ENCODE measurements around the gene PPIA.

DNA sequence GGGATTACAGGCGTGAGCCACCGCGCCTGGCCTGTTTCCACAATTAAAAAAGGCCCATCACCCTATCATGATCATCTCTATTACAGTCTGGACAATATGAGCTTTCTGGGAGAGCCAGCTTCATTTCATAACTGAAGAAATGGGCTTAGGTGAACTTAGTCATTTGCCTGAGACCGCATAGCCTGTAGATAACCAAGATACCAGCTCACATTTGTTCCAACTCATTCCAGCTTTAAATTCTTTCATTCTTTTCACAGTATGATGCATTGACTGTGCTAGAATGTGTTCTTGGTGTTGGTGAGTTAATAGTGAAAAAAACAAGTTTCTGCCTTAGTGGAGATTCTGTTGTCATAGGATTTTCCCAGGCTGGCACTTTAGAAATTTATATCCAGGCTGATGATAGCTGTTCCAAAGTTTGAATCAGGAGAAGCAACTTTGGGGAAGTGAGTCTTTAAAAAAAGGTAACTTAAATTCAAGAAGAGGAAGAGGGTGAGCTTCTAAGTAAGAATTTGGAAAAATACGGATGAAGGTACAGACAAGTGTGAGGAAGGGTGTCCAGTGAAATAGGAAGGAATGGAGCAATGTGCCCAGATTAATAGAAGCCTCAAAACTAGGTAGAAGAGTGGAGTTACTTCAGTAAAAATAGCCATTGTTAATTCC, 53.5 kb downstream of the PPIA start:
- no peak for TF ChIP-seq EP300 (IDR thresholded peaks at IDR 0.05)
- no peak for TF ChIP-seq RFX5 (IDR thresholded peaks at IDR 0.05)
- TF ChIP-seq POLR2A (IDR thresholded peaks at IDR 0.05; ENCODE audit: low read length) = no peak
- no peak for TF ChIP-seq NR3C1 (IDR thresholded peaks at IDR 0.05)
- TF ChIP-seq, protein P1, sequence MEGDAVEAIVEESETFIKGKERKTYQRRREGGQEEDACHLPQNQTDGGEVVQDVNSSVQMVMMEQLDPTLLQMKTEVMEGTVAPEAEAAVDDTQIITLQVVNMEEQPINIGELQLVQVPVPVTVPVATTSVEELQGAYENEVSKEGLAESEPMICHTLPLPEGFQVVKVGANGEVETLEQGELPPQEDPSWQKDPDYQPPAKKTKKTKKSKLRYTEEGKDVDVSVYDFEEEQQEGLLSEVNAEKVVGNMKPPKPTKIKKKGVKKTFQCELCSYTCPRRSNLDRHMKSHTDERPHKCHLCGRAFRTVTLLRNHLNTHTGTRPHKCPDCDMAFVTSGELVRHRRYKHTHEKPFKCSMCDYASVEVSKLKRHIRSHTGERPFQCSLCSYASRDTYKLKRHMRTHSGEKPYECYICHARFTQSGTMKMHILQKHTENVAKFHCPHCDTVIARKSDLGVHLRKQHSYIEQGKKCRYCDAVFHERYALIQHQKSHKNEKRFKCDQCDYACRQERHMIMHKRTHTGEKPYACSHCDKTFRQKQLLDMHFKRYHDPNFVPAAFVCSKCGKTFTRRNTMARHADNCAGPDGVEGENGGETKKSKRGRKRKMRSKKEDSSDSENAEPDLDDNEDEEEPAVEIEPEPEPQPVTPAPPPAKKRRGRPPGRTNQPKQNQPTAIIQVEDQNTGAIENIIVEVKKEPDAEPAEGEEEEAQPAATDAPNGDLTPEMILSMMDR (IDR thresholded peaks at IDR 0.05) = no peak
- TF ChIP-seq EHF (CRISPR knock-in tag; IDR thresholded peaks at IDR 0.05) = no peak
- no peak for TF ChIP-seq FOSL2 (IDR thresholded peaks at IDR 0.05)
- TF ChIP-seq FOSL2 (CRISPR knock-in tag; IDR thresholded peaks at IDR 0.05) = no peak
- no peak for TF ChIP-seq HDAC2 (IDR thresholded peaks at IDR 0.05)
- TF ChIP-seq, protein P2, sequence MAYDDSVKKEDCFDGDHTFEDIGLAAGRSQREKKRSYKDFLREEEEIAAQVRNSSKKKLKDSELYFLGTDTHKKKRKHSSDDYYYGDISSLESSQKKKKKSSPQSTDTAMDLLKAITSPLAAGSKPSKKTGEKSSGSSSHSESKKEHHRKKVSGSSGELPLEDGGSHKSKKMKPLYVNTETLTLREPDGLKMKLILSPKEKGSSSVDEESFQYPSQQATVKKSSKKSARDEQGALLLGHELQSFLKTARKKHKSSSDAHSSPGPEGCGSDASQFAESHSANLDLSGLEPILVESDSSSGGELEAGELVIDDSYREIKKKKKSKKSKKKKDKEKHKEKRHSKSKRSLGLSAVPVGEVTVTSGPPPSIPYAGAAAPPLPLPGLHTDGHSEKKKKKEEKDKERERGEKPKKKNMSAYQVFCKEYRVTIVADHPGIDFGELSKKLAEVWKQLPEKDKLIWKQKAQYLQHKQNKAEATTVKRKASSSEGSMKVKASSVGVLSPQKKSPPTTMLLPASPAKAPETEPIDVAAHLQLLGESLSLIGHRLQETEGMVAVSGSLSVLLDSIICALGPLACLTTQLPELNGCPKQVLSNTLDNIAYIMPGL (CRISPR knock-in tag; IDR thresholded peaks at IDR 0.05; ENCODE audit: borderline replicate concordance) = no peak
- TF ChIP-seq ZC3H11A (IDR thresholded peaks at IDR 0.05) = no peak
- TF ChIP-seq, protein P3, sequence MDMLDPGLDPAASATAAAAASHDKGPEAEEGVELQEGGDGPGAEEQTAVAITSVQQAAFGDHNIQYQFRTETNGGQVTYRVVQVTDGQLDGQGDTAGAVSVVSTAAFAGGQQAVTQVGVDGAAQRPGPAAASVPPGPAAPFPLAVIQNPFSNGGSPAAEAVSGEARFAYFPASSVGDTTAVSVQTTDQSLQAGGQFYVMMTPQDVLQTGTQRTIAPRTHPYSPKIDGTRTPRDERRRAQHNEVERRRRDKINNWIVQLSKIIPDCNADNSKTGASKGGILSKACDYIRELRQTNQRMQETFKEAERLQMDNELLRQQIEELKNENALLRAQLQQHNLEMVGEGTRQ (IDR thresholded peaks at IDR 0.05) = no peak
- TF ChIP-seq, protein P4, sequence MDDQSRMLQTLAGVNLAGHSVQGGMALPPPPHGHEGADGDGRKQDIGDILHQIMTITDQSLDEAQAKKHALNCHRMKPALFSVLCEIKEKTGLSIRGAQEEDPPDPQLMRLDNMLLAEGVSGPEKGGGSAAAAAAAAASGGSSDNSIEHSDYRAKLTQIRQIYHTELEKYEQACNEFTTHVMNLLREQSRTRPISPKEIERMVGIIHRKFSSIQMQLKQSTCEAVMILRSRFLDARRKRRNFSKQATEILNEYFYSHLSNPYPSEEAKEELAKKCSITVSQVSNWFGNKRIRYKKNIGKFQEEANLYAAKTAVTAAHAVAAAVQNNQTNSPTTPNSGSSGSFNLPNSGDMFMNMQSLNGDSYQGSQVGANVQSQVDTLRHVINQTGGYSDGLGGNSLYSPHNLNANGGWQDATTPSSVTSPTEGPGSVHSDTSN (IDR thresholded peaks at IDR 0.05) = no peak
